Measurements from ENCODE around the gene HINT3.
A peak's percentile ranks its signal among the peaks of the same experiment; 100 is the strongest.
"Not testable (repeated sequence)": the region's sequence is repeated elsewhere in the genome, so short reads cannot be mapped to it uniquely, and the experiment has no call there.

Gene HINT3

DNA sequence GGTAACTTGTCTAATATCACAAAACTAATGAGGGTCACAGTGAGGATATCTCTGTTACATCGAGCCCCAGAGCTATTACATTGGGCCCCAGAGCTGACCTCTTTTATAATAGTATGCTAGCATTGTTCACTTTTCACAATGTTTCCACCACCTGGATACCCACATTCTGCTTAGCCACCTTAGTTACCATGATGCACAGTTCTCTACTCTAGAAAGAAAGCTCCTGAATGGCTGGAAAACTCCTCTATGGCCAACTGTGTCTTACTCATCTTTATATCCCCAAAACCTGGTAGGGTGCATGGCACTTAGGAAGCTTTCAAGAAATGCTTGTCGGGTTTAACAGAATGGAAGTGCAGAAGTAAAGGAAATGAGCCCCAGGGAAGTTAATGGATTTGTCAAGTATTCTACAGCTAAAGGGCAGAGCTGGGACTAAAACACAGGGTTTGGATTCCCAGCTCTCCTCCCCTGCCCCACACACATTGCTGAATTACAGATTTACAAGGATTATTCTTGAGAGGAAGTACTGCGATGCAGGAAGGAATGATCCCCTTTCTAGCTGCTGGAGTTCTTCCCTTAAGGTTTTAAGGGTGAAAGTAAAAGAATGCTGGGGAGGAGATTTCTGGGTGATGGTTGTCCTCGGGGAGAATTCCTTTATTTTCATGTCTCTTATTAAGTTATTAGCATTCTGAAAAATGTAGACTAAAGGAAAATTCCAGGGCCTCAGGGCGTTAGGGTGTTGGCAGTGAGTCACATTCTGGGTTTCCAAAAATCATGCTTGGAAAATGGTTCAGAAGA is 16.1 kb upstream of the HINT3 start:
- DNase-seq, result no peak

DNA sequence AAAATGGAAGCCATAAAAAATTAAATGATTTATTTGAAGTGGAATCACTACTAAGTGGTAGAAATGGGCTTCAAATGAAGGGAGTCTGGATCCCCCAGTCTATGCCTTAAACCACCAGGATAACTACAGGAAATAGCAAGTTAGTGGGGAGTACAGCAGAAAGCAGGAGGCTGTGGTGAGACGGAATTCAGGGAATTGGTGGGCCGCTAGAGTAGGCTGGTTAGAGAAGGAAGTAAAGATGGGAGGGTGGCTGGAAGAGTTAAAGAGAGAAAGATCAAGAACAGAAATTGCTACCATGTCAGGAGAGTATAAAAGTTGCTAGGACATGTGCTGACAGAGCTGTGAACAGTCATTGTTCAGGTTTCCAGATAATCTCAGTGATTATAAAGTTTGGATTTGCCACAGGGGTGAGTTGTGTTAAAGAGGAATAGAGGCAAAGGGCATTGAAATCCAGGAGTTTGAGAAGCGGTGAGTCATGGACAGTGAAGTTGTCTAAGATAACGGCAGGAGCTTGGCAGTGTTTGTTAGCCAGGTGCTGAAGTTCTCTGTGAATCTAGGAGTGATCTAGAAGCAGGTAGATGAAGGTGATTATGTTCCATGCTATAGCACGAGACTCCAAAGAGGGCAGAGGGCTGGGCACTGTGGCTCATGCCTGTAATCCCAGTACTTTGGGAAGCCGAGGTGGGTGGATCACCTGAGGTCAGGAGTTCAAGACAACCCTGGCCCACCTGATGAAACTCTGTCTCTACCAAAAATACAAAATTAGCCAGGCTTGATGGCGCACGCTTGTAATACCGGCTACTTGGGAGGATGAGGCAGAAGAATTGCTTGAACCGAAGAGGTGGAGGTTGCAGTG is 13.7 kb upstream of the HINT3 start:
- no peak for DNase-seq

DNA sequence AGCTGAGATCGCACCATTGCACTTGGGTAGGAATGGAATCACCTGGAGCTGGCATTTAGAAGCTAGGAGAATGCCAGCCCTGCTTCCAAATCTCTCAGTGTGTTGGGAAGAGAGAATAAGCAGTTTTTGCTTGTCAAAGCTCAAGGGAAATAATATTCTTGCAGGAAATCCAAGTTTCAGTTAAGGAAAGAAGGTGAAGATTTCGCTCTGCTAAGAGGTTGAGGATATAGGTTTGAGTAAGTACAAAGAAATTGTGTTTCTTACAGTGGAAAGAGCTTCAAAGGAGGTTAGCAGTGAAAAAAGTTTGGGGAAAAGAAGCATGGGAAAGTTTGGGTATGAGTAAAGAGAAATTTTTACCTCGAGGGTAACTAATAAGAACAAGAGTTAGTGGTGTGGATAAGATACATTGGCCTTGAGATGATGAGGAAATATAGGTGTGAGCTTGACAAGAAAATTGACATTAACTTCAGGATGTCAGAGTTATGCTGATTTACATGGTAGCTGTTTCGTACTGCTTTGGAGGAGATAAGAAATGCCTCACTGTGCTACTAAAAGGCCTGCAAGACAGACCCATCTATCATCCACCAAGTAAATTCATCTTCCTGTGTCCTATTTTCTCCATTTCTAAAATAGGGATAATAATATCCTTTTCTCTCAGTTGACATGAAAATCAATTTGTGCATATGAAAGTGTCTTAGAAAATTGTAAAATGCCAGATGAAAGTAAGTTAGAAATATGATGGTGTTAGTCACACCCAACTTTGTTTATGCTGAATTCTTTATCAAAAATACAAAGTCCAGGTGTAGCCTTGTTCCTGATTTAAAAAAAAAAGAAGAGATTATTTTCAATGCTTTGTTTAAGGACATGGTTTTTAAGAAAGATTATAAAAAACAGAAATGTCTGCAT is 12.8 kb upstream of the HINT3 start:
- no peak for DNase-seq

DNA sequence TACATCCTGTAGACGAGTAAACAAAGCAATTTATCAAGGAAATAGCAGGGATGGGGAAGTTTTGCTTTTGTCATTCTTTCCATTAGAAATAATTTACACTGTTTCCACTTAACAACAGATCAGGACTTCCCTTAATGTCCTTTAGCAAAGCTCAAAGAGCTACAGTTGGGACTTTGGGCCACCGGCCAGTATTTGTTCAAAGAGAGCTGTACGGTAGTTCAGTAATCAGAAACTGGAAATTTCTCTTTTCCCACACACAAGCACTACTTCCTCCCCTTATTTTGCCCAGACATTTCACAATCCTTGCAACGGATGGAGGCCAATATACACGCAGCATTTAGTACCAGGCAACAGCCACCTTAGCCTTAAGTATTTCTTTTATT is 12.1 kb upstream of the HINT3 start:
- DNase-seq, result no peak

DNA sequence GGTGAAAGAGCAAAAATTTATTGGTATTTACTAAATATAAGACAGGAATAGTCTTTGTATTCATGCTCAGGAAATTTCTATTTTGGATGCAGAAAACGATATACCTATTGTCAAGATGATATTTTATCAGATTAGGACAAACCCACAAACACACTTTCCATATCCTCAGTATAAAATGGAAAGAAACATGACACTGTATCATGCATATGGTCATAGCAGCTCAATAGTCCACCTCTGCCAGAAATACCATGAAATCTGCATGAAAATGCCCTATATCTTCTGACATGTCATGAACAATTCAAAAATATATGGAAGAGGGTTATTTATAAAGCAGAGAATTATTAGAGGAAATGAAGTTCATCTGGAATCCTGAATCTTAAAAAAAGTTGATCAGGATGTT is 11.7 kb upstream of the HINT3 start:
- no peak for DNase-seq

DNA sequence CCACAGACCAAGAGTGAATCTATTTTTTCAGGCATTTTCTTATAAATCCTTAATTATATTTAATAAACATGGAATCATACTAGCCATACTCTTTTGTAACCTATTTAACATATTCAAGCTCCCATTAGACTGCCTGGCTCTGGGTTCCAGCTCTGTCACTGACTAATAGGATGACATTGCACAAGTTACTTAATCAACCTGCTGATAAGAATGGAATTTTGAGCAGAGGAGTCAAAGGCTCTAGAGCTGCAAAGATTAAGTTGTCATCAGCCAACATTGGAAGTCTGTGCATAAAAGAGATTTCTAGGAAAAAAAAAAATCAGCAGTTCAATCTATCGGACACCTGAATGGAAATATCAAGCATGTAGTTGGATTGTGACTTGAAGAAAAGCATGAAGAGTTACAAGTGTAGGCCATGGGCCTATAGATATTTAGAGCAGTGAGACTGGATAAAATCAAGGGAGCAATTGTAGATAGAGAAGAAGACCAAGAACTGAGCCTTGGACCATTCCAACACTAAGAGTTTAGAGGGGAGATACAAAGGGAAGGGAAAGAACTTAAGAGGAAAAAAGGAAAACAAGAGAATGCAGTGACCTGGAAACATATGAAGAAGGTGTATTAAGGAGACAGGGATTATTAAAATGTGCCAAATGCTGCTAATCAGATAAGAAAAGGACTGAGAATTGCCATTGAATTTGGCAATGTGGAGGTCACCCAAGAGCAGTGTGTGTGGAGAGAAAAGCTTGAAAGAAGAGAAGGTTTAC is 11.0 kb upstream of the HINT3 start:
- DNase-seq, result no peak

DNA sequence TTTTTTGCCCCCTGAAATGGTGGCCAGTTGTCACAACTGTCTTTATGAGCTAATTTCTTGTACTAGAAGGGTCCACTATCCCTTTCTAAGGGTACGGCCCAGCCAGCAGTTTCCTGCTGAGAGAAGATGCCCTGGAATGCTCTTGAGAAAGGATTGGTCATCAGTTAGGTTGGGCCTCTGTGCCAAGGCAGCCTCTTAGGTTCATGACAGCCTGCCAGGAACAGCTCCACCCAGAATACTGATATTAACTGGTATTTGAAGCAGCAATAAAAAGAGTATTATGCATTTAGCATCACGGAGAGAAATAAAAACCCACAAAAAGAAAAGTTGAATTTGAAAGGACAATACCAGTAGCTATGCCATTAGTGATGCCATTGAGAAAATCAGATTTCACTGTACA is 9.0 kb upstream of the HINT3 start:
- DNase-seq, result no peak

DNA sequence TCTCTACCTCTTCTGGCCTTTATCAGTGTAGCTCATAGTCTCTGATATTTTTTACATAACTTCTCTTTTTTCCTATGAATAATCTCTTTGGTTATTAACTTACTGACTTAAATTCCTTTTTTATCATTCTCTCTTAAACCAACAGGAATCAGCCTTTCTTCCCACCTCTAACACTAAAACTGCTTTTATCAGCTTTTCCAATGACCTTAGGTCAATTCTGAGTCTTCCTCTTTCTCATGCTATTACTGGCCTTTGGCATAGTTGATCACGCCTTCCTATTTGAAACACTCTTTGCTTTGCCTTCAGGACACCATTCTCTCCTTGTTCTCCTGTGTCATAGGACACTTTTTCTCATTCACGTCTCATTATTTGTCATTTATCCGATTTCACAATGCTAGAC is 8.1 kb upstream of the HINT3 start:
- no peak for DNase-seq

DNA sequence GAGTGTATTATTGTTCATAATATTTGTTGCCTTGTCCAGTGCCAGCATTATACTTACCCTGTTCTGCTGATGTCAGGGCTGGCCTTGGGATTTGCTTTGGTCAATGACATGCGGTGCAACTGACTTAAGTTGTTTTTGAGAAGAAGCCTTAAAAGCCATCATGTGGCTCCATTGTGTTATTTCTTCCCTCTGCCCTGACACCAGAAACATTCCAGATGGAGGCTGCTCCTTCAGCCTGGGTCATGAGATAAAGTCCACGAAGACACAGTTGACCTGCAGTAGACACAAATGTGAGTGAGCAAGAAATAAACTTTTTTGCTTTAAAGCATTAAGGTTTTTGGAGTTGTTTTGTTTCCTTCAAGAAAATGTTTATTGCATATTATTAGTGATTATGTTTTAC is 7.5 kb upstream of the HINT3 start:
- DNase-seq, result no peak

DNA sequence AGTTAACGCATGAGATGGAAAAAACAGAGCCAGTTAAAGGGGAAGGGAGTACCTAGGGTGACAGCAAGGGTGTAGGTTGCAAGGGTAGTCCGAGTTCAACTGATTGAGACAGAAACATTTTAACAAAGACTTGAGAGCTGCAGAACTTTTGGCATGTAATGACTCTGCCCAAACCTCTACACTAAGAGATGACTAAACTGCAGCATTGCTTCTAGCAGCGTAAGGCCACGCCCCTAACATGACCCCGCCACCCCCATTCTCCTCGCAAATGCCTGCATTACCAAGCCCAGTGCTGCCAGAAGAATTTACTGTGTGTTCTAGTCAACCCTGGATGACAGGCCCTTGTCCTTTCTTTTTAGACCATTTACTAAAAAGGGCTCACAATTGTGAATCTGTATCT is 6.3 kb upstream of the HINT3 start:
- DNase-seq, result no peak

DNA sequence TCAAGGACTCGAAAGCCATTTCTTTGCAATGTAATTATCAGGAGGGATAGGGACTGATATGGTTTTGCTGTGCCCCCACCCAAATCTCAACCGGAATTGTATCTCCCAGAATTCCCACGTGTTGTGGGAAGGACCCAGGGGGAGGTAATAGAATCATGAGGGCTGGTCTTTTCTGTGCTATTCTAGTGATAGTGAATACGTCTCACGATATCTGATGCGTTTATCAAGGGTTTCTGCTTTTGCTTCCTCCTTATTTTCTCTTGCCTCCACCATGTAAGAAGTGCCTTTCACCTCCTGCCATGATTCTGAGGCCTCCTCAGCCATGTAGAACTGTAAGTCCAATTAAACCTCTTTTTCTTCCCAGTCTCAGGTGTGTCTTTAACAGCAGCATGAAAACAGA is 5.9 kb upstream of the HINT3 start:
- not testable (repeated sequence) for DNase-seq

DNA sequence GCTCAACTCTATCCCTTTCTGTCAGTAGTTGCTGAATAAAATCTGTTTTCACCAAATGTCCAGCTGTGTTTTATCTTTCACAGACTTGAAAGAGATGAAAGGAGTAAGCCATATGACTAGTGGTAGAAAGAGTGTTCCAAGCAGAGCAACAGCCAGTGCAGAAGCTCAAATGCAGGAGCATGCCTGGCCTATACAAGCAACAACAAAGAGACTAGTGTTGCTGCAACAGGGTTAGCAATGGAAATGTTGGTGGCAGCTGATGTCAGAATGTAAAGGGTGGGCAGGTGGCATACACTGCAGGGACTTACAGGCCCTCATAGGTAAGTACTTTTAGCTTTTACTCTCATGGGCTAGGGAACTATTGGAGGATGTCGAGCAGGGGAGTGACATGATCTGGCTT is 5.2 kb upstream of the HINT3 start:
- no peak for DNase-seq

DNA sequence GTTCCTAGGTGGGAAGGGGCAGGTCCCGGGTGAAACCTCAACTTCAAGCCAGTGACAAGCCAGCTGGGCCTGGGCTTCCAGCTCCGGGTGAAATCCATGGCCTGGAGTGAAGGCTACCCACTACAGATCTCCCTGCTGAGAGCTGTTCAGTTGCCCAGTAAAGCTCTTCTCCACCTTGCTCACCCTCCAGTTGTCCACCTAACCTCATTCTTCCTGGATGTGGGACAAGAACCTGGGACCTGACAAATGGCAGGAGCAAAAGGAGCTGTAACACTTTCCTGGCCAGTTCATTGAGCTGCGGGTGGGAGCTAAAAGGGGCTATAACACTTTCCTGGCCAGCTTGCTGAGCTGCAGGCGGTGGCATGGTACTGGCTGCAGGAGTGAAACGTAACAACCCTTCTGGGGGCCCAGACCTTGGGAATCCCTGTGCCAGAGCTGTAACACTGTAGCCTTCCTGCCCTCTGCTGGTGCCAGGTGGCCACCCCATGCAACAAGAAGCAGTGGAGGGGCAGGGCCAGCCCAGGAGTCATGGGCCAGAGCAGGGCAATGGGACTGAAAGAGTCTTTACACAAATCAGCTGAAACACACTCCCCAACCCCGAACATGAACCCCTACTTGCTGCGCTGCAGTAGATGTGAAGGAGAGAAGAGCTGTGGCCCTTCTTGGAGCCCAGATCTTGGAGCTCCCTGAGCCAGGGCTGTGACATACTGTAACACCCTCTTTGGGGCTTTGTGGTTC is 3.6 kb upstream of the HINT3 start:
- peak; percentile 16 for DNase-seq

DNA sequence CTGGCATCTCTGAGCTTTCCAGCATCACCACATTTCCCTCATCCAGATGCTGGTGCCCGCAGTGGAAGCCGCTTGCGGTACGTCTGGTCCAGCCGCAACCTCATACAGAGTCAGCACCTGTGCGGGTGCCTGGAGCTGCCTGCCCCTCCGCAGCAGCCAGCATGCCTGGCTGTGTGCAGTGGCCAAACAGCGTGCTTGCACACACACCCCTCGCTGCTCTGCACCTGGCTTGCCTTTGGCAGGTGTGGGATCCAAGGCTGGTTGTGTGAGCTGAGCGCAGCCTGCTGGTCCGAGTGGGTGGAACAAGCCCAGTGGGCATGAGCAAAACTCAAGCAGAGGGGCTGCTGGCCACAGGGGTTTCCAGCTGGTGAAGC is 3.1 kb upstream of the HINT3 start:
- DNase-seq, result no peak

DNA sequence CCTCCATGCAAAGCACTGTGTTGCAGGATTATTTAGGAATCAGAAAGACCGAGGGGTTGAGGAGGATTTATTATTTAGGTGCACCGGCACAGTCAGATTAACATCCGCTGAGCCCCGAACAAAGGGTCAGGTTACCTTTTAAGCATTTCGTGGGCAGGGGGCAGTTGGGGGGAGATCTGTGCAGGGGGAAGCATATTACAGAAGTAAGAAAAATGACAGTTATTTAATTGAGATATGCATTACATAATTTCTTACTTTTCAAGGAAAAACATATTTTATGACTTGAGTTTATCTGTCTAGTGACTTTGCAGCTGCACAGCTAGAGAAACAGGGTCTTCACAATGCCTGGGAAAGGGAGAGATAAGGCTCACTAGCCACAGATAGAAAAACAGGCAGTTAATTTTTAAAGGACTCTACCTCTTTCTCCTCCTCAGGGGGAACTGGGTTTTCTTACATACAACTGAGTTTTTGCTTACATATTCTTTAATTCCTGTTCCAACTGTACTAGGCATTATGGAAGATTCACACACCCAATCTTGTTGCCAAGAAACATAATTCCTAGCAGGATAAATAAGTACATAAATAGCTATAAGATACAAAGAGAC is 1.7 kb upstream of the HINT3 start:
- no peak for DNase-seq

DNA sequence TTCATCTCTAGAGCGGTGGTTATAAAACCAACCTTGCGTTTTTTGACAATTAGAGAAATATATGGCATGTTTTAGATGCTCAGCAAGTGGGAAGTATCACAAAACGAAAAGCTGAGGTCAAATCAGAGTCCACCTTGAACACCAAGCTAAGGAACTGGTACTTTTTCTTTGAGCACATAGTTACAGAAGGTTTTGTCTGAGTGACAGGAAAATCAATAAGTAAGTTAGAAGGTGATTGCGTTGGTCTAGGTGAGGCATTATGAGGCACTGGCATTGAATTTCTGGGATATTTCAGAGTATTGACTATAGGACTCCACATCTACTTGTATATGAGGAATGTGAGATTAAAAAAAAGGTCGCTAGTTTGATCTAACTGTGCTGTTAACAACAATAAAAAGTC is 597 bp upstream of the HINT3 start:
- DNase-seq, result no peak

DNA sequence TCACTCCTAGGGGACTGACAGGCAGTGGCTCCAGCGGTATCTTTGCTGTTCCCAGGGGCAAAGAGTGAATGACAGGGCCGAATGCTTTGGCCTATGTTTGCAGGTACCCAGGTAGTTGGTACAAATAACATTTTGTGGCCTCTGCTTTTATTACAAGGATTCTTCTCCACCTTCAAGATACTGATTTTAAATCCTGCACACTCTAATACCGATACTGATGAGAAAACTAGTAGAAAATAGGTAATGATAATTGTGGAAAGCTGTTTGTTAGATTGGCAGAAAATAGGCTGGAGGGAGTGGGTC is 772 bp downstream of the HINT3 start:
- no peak for DNase-seq

DNA sequence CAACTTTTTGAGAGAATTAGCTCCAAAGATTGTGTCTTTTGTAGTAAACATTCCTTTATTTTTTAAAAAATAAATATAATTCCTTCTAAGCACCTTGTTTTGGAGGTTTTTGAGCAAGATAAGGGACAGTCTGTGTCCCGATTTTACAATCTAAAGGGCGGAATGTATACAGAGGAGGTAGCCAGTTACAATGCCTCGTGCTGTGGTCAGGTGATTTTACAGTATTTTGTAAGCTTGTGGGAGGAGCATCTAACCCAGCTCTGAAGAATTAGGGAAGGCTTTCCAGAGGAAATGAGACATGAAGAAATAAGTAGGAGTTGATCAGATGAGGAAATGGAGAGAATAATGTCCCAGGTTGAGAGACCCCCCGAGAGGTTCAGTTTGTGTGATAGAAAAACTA is 1.3 kb downstream of the HINT3 start:
- DNase-seq, result no peak

DNA sequence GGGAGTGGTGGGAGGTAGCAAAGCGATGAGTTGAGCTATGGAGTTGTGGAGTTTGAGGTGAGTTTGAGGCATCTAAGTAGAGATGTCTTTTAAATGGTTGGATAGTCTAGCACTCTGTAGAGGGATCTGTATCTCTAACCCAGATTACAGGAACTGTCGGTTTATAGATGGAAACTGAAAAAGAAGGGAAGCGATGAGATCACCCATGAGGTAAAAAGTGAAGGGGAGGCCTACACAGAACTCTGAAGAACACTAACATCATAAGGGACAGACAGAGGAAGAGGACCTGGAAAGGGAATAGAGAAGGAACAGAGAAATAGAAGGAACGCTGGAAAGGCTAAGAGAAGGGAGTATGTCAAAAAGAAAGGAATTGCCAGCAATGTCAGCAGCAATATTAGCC is 2.5 kb downstream of the HINT3 start:
- no peak for DNase-seq

DNA sequence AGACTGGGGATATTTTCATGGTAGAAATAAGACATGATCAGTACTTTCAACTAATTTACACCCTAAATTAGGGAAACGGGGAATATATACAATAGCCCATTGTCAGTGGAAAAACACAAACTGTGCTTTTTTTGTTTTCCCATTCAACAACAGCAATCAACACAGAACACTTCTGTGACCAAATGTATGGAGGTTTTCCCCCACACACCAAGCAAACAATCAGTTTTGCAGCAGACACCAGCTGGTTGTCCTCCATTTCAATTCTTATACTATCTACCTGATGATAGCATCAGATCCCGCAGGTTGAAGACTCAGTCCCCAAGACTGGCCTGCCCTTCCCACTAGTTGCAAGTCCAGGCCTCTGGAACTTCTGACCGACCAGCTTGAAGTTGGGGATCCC is 4.5 kb downstream of the HINT3 start:
- DNase-seq, result no peak

DNA sequence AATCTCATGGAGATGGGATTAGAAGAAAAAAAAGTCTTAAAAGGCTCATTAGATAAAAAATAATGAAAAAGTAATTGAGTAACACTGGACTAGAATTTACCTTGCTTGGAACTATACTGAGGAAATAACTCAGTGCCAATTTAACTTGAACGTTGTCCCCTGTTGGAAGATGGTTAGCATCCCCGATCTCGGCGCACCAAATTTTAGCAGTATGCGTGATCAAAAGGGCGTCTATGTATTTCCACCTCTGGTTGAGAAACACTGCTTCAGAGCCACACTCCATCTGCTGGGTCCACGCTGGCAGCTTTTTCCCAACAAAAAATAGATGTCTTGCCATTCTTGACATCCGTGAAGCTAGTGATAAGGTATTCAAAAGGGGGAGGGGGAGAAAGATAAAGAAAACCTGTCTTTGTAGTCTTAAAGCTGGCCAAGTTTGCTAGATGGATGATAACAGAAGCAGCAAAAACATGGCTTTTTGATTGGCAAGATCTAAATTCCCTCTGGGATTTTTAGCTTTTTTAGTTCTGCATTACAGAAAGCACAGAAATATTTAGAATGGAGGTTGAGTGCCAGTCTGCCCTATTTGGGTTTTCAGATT is 6.4 kb downstream of the HINT3 start:
- DNase-seq, result no peak

Measured in NK-92 treated with Interleukin-12 subunit alpha and Interleukin-12 subunit beta, amount 100 ng/mL, for 24 hours (cell line).